HEK293 (cell line): ENCODE measurements around the gene CENPH.

Source experiments
- BCL11A ChIP-seq: fragments of 450-650 bp; formaldehyde crosslinking; IDR thresholded peaks from 2 replicates; pipeline ENCODE4 v1.5.1; 2016; ENCODE audit warnings: low read depth, missing biosample characterization, missing genetic modification characterization
- EGR2 ChIP-seq: fragments of 450-650 bp; formaldehyde crosslinking; IDR thresholded peaks from 2 replicates; pipeline ENCODE4 v1.5.1; 2016; ENCODE audit warnings: low read depth, missing biosample characterization, missing genetic modification characterization
- HOXD13 ChIP-seq: sonication (generic); formaldehyde crosslinking; IDR thresholded peaks from 2 replicates; pipeline ENCODE4 v1.8.0; 2022; ENCODE audit warnings: missing genetic modification reagents, borderline replicate concordance
- KLF1 ChIP-seq: fragments of 450-650 bp; formaldehyde crosslinking; IDR thresholded peaks from 2 replicates; pipeline ENCODE4 v1.5.1; 2016; ENCODE audit warnings: missing biosample characterization, missing genetic modification characterization
- KLF17 ChIP-seq: fragments of 450-650 bp; formaldehyde crosslinking; IDR thresholded peaks from 2 replicates; pipeline ENCODE4 v1.5.1; 2016; ENCODE audit warnings: missing biosample characterization, missing genetic modification characterization
- KLF8 ChIP-seq: fragments of 450-650 bp; formaldehyde crosslinking; IDR thresholded peaks from 2 replicates; pipeline ENCODE4 v1.5.1; 2016; ENCODE audit warnings: missing biosample characterization, missing genetic modification characterization
- MZF1 ChIP-seq: fragments of 450-650 bp; formaldehyde crosslinking; IDR thresholded peaks from 2 replicates; pipeline ENCODE4 v1.5.1; 2017; ENCODE audit warnings: missing biosample characterization, missing genetic modification characterization, borderline replicate concordance
- RBAK ChIP-seq: fragments of 450-650 bp; formaldehyde crosslinking; IDR thresholded peaks from 2 replicates; pipeline ENCODE4 v1.5.1; 2016; ENCODE audit warnings: missing biosample characterization, missing genetic modification characterization
- TCF7L2 ChIP-seq: IDR thresholded peaks from 2 replicates; pipeline ENCODE4 v1.6.1; 2011; ENCODE audit warnings: low read depth, mild to moderate bottlenecking, inconsistent platforms, low read length, moderate library complexity, borderline replicate concordance
- ZBTB20 ChIP-seq: fragments of 450-650 bp; formaldehyde crosslinking; IDR thresholded peaks from 2 replicates; pipeline ENCODE4 v1.5.1; 2016; ENCODE audit warnings: missing biosample characterization, missing genetic modification characterization
- ZBTB48 ChIP-seq: fragments of 450-650 bp; formaldehyde crosslinking; IDR thresholded peaks from 2 replicates; pipeline ENCODE4 v1.5.1; 2016; ENCODE audit warnings: missing biosample characterization, missing genetic modification characterization
- ZBTB7A ChIP-seq: fragments of 450-650 bp; formaldehyde crosslinking; IDR thresholded peaks from 2 replicates; pipeline ENCODE4 v1.5.1; 2016; ENCODE audit warnings: low read depth, missing biosample characterization, missing genetic modification characterization
- ZNF112 ChIP-seq: fragments of 450-650 bp; formaldehyde crosslinking; IDR thresholded peaks from 2 replicates; pipeline ENCODE4 v1.5.0; 2017; ENCODE audit warnings: missing biosample characterization, missing genetic modification characterization
- ZNF114 ChIP-seq: fragments of 450-650 bp; formaldehyde crosslinking; IDR thresholded peaks from 2 replicates; pipeline ENCODE4 v1.5.0; 2017; ENCODE audit warnings: missing biosample characterization, missing genetic modification characterization
- ZNF133 ChIP-seq: fragments of 450-650 bp; formaldehyde crosslinking; IDR thresholded peaks from 2 replicates; pipeline ENCODE4 v1.5.1; 2016; ENCODE audit warnings: missing biosample characterization, missing genetic modification characterization
- ZNF146 ChIP-seq: fragments of 450-650 bp; formaldehyde crosslinking; IDR thresholded peaks from 2 replicates; pipeline ENCODE4 v1.5.1; 2016; ENCODE audit warnings: missing biosample characterization, missing genetic modification characterization
- ZNF184 ChIP-seq: fragments of 450-650 bp; IDR thresholded peaks from 2 replicates; pipeline ENCODE4 v1.5.1; 2018; ENCODE audit warnings: missing biosample characterization, mild to moderate bottlenecking, missing genetic modification characterization
- ZNF2 ChIP-seq: fragments of 450-650 bp; formaldehyde crosslinking; IDR thresholded peaks from 2 replicates; pipeline ENCODE4 v1.5.1; 2016; ENCODE audit warnings: missing biosample characterization, missing genetic modification characterization
- ZNF223 ChIP-seq: fragments of 450-650 bp; formaldehyde crosslinking; IDR thresholded peaks from 2 replicates; pipeline ENCODE4 v1.5.1; 2016; ENCODE audit warnings: missing biosample characterization, missing genetic modification characterization
- ZNF239 ChIP-seq: fragments of 450-650 bp; formaldehyde crosslinking; IDR thresholded peaks from 2 replicates; pipeline ENCODE4 v1.5.1; 2016; ENCODE audit warnings: missing biosample characterization, missing genetic modification characterization
- ZNF248 ChIP-seq: fragments of 450-650 bp; formaldehyde crosslinking; IDR thresholded peaks from 2 replicates; pipeline ENCODE4 v1.5.1; 2017; ENCODE audit warnings: missing biosample characterization, missing genetic modification characterization
- ZNF266 ChIP-seq: fragments of 450-650 bp; formaldehyde crosslinking; IDR thresholded peaks from 2 replicates; pipeline ENCODE4 v1.5.1; 2016; ENCODE audit warnings: missing biosample characterization, missing genetic modification characterization, low read depth
- ZNF354C ChIP-seq: fragments of 450-650 bp; formaldehyde crosslinking; IDR thresholded peaks from 2 replicates; pipeline ENCODE4 v1.5.1; 2016; ENCODE audit warnings: missing biosample characterization, missing genetic modification characterization, low read depth, borderline replicate concordance
- ZNF362 ChIP-seq: fragments of 450-650 bp; formaldehyde crosslinking; IDR thresholded peaks from 2 replicates; pipeline ENCODE4 v1.5.1; 2016; ENCODE audit warnings: missing biosample characterization, missing genetic modification characterization
- ZNF48 ChIP-seq: fragments of 450-650 bp; formaldehyde crosslinking; IDR thresholded peaks from 2 replicates; pipeline ENCODE4 v1.5.1; 2016; ENCODE audit warnings: missing biosample characterization, missing genetic modification characterization
- ZNF548 ChIP-seq: fragments of 450-650 bp; formaldehyde crosslinking; IDR thresholded peaks from 2 replicates; pipeline ENCODE4 v1.5.1; 2016; ENCODE audit warnings: missing biosample characterization, missing genetic modification characterization
- ZNF610 ChIP-seq: fragments of 450-650 bp; formaldehyde crosslinking; IDR thresholded peaks from 2 replicates; pipeline ENCODE4 v1.5.1; 2016; ENCODE audit warnings: missing biosample characterization, missing genetic modification characterization, borderline replicate concordance
- ZNF670 ChIP-seq: fragments of 450-650 bp; formaldehyde crosslinking; IDR thresholded peaks from 2 replicates; pipeline ENCODE4 v1.5.1; 2016; ENCODE audit warnings: missing biosample characterization, missing genetic modification characterization, low read depth
- ZNF677 ChIP-seq: fragments of 450-650 bp; IDR thresholded peaks from 2 replicates; pipeline ENCODE4 v1.5.0; 2018; ENCODE audit warnings: missing biosample characterization, mild to moderate bottlenecking, missing genetic modification characterization, moderate library complexity
- ZSCAN30 ChIP-seq: fragments of 450-650 bp; IDR thresholded peaks from 2 replicates; pipeline ENCODE4 v1.5.1; 2018; ENCODE audit warnings: missing biosample characterization, mild to moderate bottlenecking, missing genetic modification characterization, moderate library complexity
- TF ChIP-seq, protein P1 (sequence below): fragments of 450-650 bp; formaldehyde crosslinking; IDR thresholded peaks from 2 replicates; pipeline ENCODE4 v1.5.1; 2016; ENCODE audit warnings: missing biosample characterization, missing genetic modification characterization
- TF ChIP-seq, protein P2 (sequence below): fragments of 450-650 bp; formaldehyde crosslinking; IDR thresholded peaks from 2 replicates; pipeline ENCODE4 v1.5.1; 2016; ENCODE audit warnings: missing biosample characterization, missing genetic modification characterization
- TF ChIP-seq, protein P3 (sequence below): fragments of 450-650 bp; formaldehyde crosslinking; IDR thresholded peaks from 2 replicates; pipeline ENCODE4 v1.5.1; 2017; ENCODE audit warnings: missing biosample characterization, missing genetic modification characterization

CENPH gene

GRCh38 chr5:69217548-69218526 lies 28.5 kb downstream of the CENPH start (continued):
- TF ChIP-seq, protein P1, sequence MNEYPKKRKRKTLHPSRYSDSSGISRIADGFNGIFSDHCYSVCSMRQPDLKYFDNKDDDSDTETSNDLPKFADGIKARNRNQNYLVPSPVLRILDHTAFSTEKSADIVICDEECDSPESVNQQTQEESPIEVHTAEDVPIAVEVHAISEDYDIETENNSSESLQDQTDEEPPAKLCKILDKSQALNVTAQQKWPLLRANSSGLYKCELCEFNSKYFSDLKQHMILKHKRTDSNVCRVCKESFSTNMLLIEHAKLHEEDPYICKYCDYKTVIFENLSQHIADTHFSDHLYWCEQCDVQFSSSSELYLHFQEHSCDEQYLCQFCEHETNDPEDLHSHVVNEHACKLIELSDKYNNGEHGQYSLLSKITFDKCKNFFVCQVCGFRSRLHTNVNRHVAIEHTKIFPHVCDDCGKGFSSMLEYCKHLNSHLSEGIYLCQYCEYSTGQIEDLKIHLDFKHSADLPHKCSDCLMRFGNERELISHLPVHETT (tag by site-specific recombination) = peak; percentile 42; the same call in 1 of the 2 replicates
- TF ChIP-seq ZBTB48 (tag by site-specific recombination) = peak; percentile 93
- peak; percentile 80 for TF ChIP-seq ZNF223 (tag by site-specific recombination)
- peak; percentile 96 for TF ChIP-seq ZBTB20 (tag by site-specific recombination)
- peak; percentile 51; the same call in 1 of the 2 replicates for TF ChIP-seq KLF1 (tag by site-specific recombination)
- TF ChIP-seq KLF17 = peak; percentile 86; the same call in 1 of the 2 replicates
- peak; percentile 81 for TF ChIP-seq KLF8 (tag by site-specific recombination)
- TF ChIP-seq RBAK (tag by site-specific recombination) = no peak
- TF ChIP-seq ZNF133 (tag by site-specific recombination) = no peak; the same call in 1 of the 2 replicates
- peak; percentile 65 for TF ChIP-seq ZNF146 (tag by site-specific recombination)
- TF ChIP-seq, protein P2, sequence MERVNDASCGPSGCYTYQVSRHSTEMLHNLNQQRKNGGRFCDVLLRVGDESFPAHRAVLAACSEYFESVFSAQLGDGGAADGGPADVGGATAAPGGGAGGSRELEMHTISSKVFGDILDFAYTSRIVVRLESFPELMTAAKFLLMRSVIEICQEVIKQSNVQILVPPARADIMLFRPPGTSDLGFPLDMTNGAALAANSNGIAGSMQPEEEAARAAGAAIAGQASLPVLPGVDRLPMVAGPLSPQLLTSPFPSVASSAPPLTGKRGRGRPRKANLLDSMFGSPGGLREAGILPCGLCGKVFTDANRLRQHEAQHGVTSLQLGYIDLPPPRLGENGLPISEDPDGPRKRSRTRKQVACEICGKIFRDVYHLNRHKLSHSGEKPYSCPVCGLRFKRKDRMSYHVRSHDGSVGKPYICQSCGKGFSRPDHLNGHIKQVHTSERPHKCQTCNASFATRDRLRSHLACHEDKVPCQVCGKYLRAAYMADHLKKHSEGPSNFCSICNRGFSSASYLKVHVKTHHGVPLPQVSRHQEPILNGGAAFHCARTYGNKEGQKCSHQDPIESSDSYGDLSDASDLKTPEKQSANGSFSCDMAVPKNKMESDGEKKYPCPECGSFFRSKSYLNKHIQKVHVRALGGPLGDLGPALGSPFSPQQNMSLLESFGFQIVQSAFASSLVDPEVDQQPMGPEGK (tag by site-specific recombination) = peak; percentile 90
- TF ChIP-seq ZNF184 (tag by site-specific recombination) = no peak
- TF ChIP-seq EGR2 (tag by site-specific recombination) = peak; percentile 60
- TF ChIP-seq ZNF239 (tag by site-specific recombination) = 0 out of 2 replicates have a peak, but pooled peaks have one; percentile 58
- TF ChIP-seq ZNF112 (tag by site-specific recombination) = no peak
- TF ChIP-seq ZNF48 (tag by site-specific recombination) = no peak
- TF ChIP-seq ZNF677 (tag by site-specific recombination) = no peak
- TF ChIP-seq HOXD13 (CRISPR knock-in tag) = no peak
- no peak for TF ChIP-seq TCF7L2
- peak; percentile 98 for TF ChIP-seq ZNF2 (tag by site-specific recombination)
- TF ChIP-seq, protein P3, sequence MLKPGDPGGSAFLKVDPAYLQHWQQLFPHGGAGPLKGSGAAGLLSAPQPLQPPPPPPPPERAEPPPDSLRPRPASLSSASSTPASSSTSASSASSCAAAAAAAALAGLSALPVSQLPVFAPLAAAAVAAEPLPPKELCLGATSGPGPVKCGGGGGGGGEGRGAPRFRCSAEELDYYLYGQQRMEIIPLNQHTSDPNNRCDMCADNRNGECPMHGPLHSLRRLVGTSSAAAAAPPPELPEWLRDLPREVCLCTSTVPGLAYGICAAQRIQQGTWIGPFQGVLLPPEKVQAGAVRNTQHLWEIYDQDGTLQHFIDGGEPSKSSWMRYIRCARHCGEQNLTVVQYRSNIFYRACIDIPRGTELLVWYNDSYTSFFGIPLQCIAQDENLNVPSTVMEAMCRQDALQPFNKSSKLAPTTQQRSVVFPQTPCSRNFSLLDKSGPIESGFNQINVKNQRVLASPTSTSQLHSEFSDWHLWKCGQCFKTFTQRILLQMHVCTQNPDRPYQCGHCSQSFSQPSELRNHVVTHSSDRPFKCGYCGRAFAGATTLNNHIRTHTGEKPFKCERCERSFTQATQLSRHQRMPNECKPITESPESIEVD = 0 out of 2 replicates have a peak, but pooled peaks have one; percentile 2
- peak; percentile 83 for TF ChIP-seq ZNF610 (tag by site-specific recombination)
- TF ChIP-seq ZNF266 (tag by site-specific recombination) = peak; percentile 12; the same call in 1 of the 2 replicates
- no peak for TF ChIP-seq ZNF354C
- TF ChIP-seq ZSCAN30 (tag by site-specific recombination) = peak; percentile 67; the same call in 1 of the 2 replicates
- no peak for TF ChIP-seq MZF1 (tag by site-specific recombination)
- TF ChIP-seq ZBTB7A (tag by site-specific recombination) = peak; percentile 87; the same call in 1 of the 2 replicates
- peak; percentile 97 for TF ChIP-seq BCL11A
- no peak for TF ChIP-seq ZNF248 (tag by site-specific recombination)
- no peak for TF ChIP-seq ZNF114 (tag by site-specific recombination)
- TF ChIP-seq ZNF362 (tag by site-specific recombination) = peak; percentile 5; the same call in 1 of the 2 replicates
- no peak for TF ChIP-seq ZNF670 (tag by site-specific recombination)
- 0 out of 2 replicates have a peak, but pooled peaks have one; percentile 14 for TF ChIP-seq ZNF548 (tag by site-specific recombination)
